Prostate gland (tissue), 2 donors: Measurements from ENCODE around the gene PHLDA2.

Source experiments
- POLR2AphosphoS5 ChIP-seq: sonication (generic); formaldehyde crosslinking; IDR thresholded peaks from one replicate; pipeline ENCODE4 v1.6.1; 2017; ENCODE audit warnings: antibody characterized with exemption
- TF ChIP-seq, protein P1 (sequence below), 4 experiments: fragments of 200-600 bp in 2 of 4; fragments of 450-650 bp in 2 of 4; sonication (generic) in 2 of 4; IDR thresholded peaks; 1 replicate in 3 of 4; 2 replicates in 1 of 4; pipeline ENCODE4 v1.5.1; 2016 to 2019; ENCODE audit warnings: antibody characterized with exemption in 4 of 4, mild to moderate bottlenecking in 2 of 4, moderate library complexity in 2 of 4

DNA sequence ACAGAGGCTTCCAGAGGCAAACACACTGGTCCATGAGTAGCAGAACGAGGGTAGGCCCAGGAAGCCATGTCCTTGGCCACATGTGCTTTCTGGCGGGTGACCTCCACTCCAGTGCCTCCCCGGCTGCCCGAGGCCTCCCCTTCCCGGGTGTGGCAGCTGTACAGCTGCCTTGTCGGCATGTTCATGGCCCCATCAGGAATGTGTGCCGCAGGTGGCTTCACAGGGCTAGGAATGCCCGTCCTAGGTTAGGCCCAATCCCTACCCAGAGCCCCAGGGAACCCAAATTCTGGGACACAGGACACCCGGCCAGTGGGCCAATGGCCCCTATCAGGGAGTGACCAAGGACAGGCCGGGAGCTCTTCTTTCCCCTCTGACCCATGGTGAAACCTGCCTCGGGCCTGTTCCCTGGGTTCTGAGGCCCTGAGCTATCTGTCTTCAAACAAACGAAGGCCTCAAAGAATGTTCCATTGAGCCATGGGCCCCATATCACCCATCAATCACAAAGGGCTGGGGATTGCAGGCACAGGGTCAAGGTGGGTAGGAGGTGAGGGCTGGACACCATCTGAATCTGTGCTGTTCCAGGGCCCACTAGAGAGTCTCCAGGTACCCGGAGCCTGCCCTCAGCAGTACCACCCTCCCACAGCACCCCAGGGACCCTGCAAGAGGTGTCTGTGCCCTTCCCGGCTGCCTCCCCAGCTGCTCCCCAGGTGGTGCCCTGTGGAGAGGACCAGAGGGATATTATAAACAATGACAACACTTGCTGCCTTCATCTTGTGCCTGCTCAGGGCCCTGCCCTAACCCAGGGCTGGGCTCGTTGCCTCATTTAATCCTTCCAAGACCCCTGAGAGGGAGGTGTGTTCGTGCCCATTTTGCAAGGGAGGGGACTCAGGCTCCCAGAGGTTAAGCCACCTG is 39.6 kb downstream of the PHLDA2 start:
- TF ChIP-seq, protein P1, sequence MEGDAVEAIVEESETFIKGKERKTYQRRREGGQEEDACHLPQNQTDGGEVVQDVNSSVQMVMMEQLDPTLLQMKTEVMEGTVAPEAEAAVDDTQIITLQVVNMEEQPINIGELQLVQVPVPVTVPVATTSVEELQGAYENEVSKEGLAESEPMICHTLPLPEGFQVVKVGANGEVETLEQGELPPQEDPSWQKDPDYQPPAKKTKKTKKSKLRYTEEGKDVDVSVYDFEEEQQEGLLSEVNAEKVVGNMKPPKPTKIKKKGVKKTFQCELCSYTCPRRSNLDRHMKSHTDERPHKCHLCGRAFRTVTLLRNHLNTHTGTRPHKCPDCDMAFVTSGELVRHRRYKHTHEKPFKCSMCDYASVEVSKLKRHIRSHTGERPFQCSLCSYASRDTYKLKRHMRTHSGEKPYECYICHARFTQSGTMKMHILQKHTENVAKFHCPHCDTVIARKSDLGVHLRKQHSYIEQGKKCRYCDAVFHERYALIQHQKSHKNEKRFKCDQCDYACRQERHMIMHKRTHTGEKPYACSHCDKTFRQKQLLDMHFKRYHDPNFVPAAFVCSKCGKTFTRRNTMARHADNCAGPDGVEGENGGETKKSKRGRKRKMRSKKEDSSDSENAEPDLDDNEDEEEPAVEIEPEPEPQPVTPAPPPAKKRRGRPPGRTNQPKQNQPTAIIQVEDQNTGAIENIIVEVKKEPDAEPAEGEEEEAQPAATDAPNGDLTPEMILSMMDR (IDR thresholded peaks at IDR 0.05), result no peak
- TF ChIP-seq POLR2AphosphoS5, result no peak
